Stimulated activated CD8-positive, alpha-beta memory T cell treated with anti-CD3 and anti-CD28 coated beads, Interleukin-7, amount 100 ng/mL, for 1 hour (primary cell): Measurements from ENCODE around the gene ZBTB1.

Experiments used
- DNase-seq, 2 donors: peaks; one replicate each; pipeline ENCODE4 v3.0.0-alpha.2; 2020; ENCODE audit warnings: low read depth in 2 of 2

ZBTB1 gene

GRCh38 chr14:64504310-64504896, at the start of gene ZBTB1:
TSS of gene ZBTB1 (plus strand) at chr14:64504770. CDS start at chr14:64521505, 16,735 bp downstream.
- peak; percentile 63 to 72 for DNase-seq

GRCh38 chr14:64459405-64460136, 45.0 kb upstream of the ZBTB1 start:
- no peak for DNase-seq

- no peak for DNase-seq
Measured at GRCh38 chr14:64461221-64461620, 43.3 kb upstream of the ZBTB1 start.

GRCh38 chr14:64463195-64463594, 41.4 kb upstream of the ZBTB1 start:
- DNase-seq = no peak

- no peak for DNase-seq
Measured at GRCh38 chr14:64463873-64464272, 40.7 kb upstream of the ZBTB1 start.

- no peak for DNase-seq
Measured at GRCh38 chr14:64464651-64465050, 39.9 kb upstream of the ZBTB1 start.

GRCh38 chr14:64465191-64465822, 39.3 kb upstream of the ZBTB1 start, which contains the start of gene AKAP5:
TSS of gene AKAP5 (plus strand) at chr14:64465499. CDS start at chr14:64468395, 2,896 bp downstream.
- peak; percentile 25 to 32 for DNase-seq

GRCh38 chr14:64465831-64466554, 38.6 kb upstream of the ZBTB1 start:
- no peak for DNase-seq

- DNase-seq = no peak
Measured at GRCh38 chr14:64467101-64467500, 37.5 kb upstream of the ZBTB1 start.

- DNase-seq = no peak
Measured at GRCh38 chr14:64467566-64467965, 37.0 kb upstream of the ZBTB1 start.

- DNase-seq = no peak
Measured at GRCh38 chr14:64468451-64468850, 36.1 kb upstream of the ZBTB1 start.

- DNase-seq = no peak
Measured at GRCh38 chr14:64474041-64474440, 30.5 kb upstream of the ZBTB1 start.

GRCh38 chr14:64474698-64475097, 29.9 kb upstream of the ZBTB1 start:
- DNase-seq = no peak

- DNase-seq = no peak
Measured at GRCh38 chr14:64475585-64476273, 28.8 kb upstream of the ZBTB1 start.

- no peak for DNase-seq
Measured at GRCh38 chr14:64476438-64476837, 28.1 kb upstream of the ZBTB1 start.

- DNase-seq = no peak
Measured at GRCh38 chr14:64478634-64479250, 25.8 kb upstream of the ZBTB1 start.

GRCh38 chr14:64488590-64489099, 15.9 kb upstream of the ZBTB1 start:
- DNase-seq = no peak

- no peak for DNase-seq
Measured at GRCh38 chr14:64491637-64492036, 12.9 kb upstream of the ZBTB1 start.

- no peak for DNase-seq
Measured at GRCh38 chr14:64493455-64493854, 11.1 kb upstream of the ZBTB1 start.

GRCh38 chr14:64495252-64495651, 9.3 kb upstream of the ZBTB1 start:
- DNase-seq = no peak

- DNase-seq = no peak
Measured at GRCh38 chr14:64496764-64497163, 7.8 kb upstream of the ZBTB1 start.
